HG02970 (cell line): ENCODE measurements around the gene RAB6A.
A peak's percentile ranks its signal among the peaks of the same experiment; 100 is the strongest.
"Not testable (repeated sequence)": the region's sequence is repeated elsewhere in the genome, so short reads cannot be mapped to it uniquely, and the experiment has no call there.

Source experiments
- ATAC-seq: cut with Tn5 transposase; IDR thresholded peaks from one replicate; pipeline ENCODE4 v1.9.1; 2021; ENCODE audit warnings: mild to moderate bottlenecking, moderate library complexity, moderate number of reproducible peaks; ENCODE audit not compliant: unreplicated experiment, low FRiP score

Gene RAB6A

GRCh38 chr11:73760679-73761402 lies at the start of gene RAB6A:
Gene RAB6A (minus strand): TSS chr11:73761074. CDS start chr11:73760635, 439 bp downstream.
- peak; percentile 96 for ATAC-seq

- ATAC-seq = no peak
These were observed 49.8 kb upstream of the RAB6A start for GRCh38 chr11:73810637-73811036.

- ATAC-seq = no peak
These were observed 47.2 kb upstream of the RAB6A start for GRCh38 chr11:73808052-73808451.

- ATAC-seq = no peak
These were observed 43.8 kb upstream of the RAB6A start for GRCh38 chr11:73804712-73805111.

DNA sequence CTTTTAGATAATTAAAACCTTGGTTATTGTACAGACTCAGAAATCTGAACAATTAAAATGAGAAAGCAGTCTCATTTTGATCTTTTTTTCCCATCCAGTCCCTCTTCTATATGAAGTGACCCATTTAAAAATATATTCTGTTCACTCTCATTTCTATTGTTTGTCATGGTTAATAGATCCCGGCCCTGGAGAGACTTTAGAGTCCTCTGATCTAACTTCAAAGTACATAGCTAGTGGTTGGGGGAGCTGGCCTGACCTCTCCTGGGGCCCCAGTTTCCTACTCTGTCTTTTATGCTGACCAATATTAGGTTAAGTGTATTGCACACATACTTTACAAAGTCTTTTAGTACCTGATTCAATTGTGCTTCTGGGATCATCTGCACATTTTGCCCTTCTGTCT lies 40.3 kb upstream of the RAB6A start:
- no peak for ATAC-seq

GRCh38 chr11:73800276-73800806 lies 39.5 kb upstream of the RAB6A start:
- no peak for ATAC-seq

GRCh38 chr11:73797457-73797856 lies 36.6 kb upstream of the RAB6A start:
- ATAC-seq = no peak

DNA sequence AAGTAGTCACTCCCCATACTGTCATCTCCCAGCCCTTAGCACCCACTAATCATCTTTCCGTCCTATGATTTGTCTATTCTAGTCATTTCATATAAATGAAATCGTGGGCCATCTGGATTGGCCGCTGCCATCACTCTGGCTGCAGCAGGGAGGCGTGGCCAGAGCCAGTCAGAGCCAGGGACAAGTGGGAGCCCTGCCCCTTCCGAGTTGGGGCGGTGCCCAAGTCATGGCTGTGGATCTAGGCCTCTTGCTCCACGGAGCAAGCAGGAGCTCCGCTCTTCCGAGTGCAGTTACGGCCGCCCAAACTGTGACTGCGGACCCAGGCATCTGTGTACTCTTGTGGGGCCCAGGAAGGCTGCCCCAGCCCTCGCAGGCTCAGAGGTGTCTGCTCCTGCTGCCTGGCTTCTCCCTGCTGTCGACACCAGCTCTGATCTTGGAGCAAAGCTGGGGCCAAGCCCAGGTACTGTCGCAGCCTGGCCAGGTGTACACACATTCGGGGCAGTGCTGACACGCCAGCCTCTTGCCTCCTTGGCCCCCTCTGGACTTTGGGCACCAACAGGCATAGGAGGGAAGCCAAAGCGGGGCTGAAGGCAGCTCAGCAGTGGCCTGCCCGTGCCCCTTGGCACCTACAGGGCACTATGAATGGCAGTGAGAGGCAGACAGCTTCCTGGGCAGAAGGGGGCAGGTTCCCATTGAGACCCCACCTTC lies 35.2 kb upstream of the RAB6A start:
- ATAC-seq = no peak

GRCh38 chr11:73792584-73792983 lies 31.7 kb upstream of the RAB6A start:
- no peak for ATAC-seq

- no peak for ATAC-seq
These were observed 28.4 kb upstream of the RAB6A start for GRCh38 chr11:73789279-73789670.

- peak; percentile 83 for ATAC-seq
These were observed 27.0 kb upstream of the RAB6A start, which contains the start of gene MRPL48 for GRCh38 chr11:73787643-73788558. Gene MRPL48 (plus strand): TSS chr11:73787874. CDS start chr11:73787972, 98 bp downstream.

- no peak for ATAC-seq
These were observed 26.3 kb upstream of the RAB6A start for GRCh38 chr11:73787051-73787642.

- ATAC-seq = not testable (repeated sequence)
These were observed 24.6 kb upstream of the RAB6A start for GRCh38 chr11:73785467-73785866.

- no peak for ATAC-seq
These were observed 23.9 kb upstream of the RAB6A start for GRCh38 chr11:73784734-73785133.

DNA sequence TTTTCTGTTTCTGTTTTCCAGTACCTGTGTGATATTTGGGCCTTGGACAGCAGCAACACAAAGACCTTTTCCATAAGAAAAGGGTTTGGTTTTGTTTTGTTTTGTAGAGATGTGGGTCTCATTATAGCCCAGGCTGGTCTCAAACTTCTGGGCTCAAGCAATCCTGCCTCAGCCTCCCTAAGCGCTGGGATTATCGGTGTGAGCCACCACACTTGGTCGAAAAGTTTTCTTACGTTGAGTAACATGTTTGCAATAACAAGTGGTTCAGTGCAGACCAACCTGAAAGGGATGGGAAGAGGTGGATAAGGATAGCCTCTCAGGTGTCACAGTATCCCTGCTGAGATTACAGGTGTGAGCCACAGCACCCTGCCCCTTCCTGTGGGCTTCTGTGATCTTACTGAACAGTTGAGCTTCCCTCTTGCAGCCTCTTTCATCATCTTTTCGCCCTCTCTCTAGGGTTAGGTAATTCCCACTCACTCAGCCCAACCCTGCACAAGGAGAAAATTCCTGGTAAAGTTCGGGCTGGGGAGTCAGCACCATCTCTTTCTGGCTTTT lies 23.3 kb upstream of the RAB6A start:
- no peak for ATAC-seq

DNA sequence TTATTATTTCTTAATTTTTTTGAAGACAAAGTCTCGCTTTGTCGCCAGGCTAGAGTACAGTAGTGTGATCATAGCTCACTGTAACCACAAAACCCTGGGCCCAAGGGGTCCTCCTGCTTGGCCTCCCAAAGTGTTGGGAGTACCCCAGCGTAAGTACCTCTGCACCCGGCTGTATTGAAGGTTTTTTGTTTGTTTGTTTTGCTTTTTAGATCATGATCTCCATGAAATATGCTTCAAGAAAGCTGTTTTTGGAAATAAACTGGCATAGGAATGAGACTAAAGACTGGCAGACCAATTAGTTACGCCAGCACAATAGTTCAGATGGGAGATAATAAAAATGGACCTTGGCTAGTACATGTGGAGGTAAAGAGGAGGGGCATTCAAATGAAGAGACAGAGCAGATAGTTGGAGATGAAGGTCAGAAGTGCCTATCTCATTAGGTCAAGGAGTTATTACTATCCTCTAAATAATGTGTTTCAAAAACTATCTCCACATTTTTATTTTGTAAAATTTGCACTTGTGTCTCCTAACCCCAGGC lies 22.7 kb upstream of the RAB6A start:
- ATAC-seq = no peak

DNA sequence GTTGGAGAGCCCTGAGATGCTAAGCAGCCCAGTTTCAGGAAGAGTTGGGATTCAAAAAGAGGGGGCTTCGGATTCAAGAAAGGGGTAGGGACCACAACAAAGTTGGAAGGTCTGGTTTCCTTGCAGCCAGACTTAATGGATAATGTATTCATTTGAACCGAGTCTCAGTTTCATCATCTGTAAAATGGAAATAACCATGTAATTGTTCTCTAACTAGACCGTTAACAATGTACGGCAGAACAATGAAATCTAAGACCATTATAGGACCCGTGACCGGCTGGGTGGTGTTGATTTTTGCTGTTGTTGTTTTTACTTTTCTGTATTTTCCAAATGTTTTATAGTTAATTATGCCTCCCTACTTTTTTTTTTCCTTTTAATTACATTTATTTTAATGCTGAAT lies 20.4 kb upstream of the RAB6A start:
- no peak for ATAC-seq

GRCh38 chr11:73779084-73779902 lies 18.4 kb upstream of the RAB6A start:
- ATAC-seq = peak; percentile 98

DNA sequence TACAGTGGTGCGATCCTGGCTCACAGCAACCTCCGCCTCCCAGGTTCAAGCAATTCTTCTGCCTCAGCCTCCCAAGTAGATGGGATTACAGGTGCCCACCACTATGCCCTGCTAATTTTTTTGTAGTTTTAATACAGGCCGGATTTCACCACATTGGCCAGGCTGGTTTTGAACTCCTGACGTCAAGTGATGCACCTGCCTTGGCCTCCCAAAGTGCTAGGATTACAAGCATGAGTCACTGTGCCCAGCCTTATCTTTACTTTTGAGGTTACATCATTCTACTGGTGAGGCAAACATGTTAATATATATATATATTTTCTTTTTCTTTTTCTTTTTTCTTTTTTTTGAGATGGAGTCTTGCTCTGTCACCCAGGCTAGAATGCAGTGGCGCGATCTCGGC lies 9.9 kb upstream of the RAB6A start:
- not testable (repeated sequence) for ATAC-seq
